NCI-H1694 treated with DMSO at 0.1 percent for 48 hours (cell line): ENCODE results near the gene DNPH1.

Experiments
- DNase-seq: peaks from one replicate; lab custom pipeline; 2025; lab: John Stamatoyannopoulos, UW

DNPH1 gene

GRCh38 chr6:43211955-43212354 lies 17.3 kb downstream of the DNPH1 start:
- no peak for DNase-seq

GRCh38 chr6:43207286-43207685 lies 22.0 kb downstream of the DNPH1 start:
- DNase-seq: no peak

GRCh38 chr6:43205849-43206248 lies 23.4 kb downstream of the DNPH1 start:
- DNase-seq: no peak

- DNase-seq: no peak
Observed at GRCh38 chr6:43204271-43205105, 24.8 kb downstream of the DNPH1 start.

- no peak for DNase-seq
Observed at GRCh38 chr6:43203718-43204095, 25.6 kb downstream of the DNPH1 start.

- DNase-seq: no peak
Observed at GRCh38 chr6:43203029-43203717, 26.1 kb downstream of the DNPH1 start.

- no peak for DNase-seq
Observed at GRCh38 chr6:43202451-43202850, 26.8 kb downstream of the DNPH1 start.

- no peak for DNase-seq
Observed at GRCh38 chr6:43200541-43200940, 28.7 kb downstream of the DNPH1 start.

GRCh38 chr6:43199912-43200311 lies 29.4 kb downstream of the DNPH1 start:
- no peak for DNase-seq

GRCh38 chr6:43196337-43196736 lies 32.9 kb downstream of the DNPH1 start:
- DNase-seq: no peak

- no peak for DNase-seq
Observed at GRCh38 chr6:43193929-43194328, 35.4 kb downstream of the DNPH1 start.

- no peak for DNase-seq
Observed at GRCh38 chr6:43192911-43193310, 36.4 kb downstream of the DNPH1 start.

- DNase-seq: no peak
Observed at GRCh38 chr6:43189776-43190304, 39.4 kb downstream of the DNPH1 start.

GRCh38 chr6:43188426-43188825 lies 40.9 kb downstream of the DNPH1 start:
- no peak for DNase-seq

GRCh38 chr6:43187821-43188220 lies 41.5 kb downstream of the DNPH1 start:
- no peak for DNase-seq

GRCh38 chr6:43186706-43187105 lies 42.6 kb downstream of the DNPH1 start:
- no peak for DNase-seq

GRCh38 chr6:43186019-43186418 lies 43.3 kb downstream of the DNPH1 start:
- DNase-seq: no peak

- DNase-seq: no peak
Observed at GRCh38 chr6:43185391-43185985, 43.8 kb downstream of the DNPH1 start.

- no peak for DNase-seq
Observed at GRCh38 chr6:43184268-43184985, 44.9 kb downstream of the DNPH1 start.

- no peak for DNase-seq
Observed at GRCh38 chr6:43183441-43183840, 45.8 kb downstream of the DNPH1 start.

GRCh38 chr6:43181942-43182860 lies 47.1 kb downstream of the DNPH1 start, which contains the start of gene CUL9:
Gene CUL9, plus strand, starts transcription at chr6:43182196. Its CDS starts 2,115 bp downstream, at chr6:43184311.
- DNase-seq: peak; percentile 13
